ENCODE results near the gene MT1B. TPM values are rescaled to one million over a fixed set of nuclear protein-coding genes. Genes with fewer than 3 reads are reported as not detected.
A peak's percentile ranks its signal among the peaks of the same experiment; 100 is the strongest.

Gene MT1B
- total RNA-seq, 1 donor from 2014 or later = not detected

DNA sequence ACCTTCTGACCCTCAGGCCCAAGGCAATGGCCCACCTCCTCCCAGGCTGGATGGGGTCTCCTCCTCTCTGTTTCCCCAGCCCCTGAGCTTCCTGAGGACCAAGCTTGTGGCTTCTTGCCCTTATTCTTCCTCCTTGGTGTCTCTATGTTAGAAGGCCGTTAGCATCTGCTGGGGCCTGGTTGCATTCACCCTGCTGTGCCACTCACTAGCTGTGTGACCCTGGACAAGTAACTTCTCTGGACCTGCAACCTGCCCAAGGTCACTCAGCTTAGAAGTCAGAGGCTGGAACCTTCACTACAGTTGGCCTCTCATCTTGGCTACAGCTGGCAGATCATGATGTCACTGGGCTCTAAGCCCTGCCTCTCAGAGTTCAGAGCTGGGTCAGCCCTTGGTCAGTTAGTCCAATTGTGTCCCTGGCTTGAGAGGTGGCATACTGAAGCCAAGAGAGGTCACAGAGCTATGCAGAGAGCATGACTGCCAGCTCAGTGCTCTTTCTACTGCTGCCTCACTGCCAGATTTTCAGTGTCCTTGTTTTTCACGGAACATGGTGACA, 40.3 kb upstream of the MT1B start:
- H2AFZ ChIP-seq (ENCODE audit: low read depth, low read length) = no peak overlapping the region
- Mint-ChIP-seq H3K27me3 (ENCODE audit: low read depth, unreplicated experiment) (peaks cover 2% of the 10 kb centered on the region), H3K4me1 (ENCODE audit: low read depth, unreplicated experiment) (peaks cover 34% of the 10 kb centered on the region), H3K4me3 (ENCODE audit: unreplicated experiment) (no peak overlapping the region), H3K36me3 (ENCODE audit: low read depth, unreplicated experiment) (no peaks in the 10 kb centered on the region), H3K9me3 (ENCODE audit: unreplicated experiment) (no peaks in the 10 kb centered on the region), H3K27ac (ENCODE audit: unreplicated experiment) (peak overlapping the region; percentile 69)
- DNase-seq (ENCODE audit: low read depth) (peak; percentile 48), FAIRE-seq (no peak)
- no peaks in the 10 kb centered on the region for H3K9me3 ChIP-seq (ENCODE audit: insufficient read depth, low read depth, low read length)
- H3K4me1 ChIP-seq (ENCODE audit: insufficient read depth, low read length) = peaks cover 68% of the 10 kb centered on the region
- peaks cover 20% of the 10 kb centered on the region for H3K79me2 ChIP-seq (ENCODE audit: insufficient read depth, low read length)
- H4K20me1 ChIP-seq (ENCODE audit: insufficient read depth, low read length) = peaks cover 5% of the 10 kb centered on the region
- H3K4me2 ChIP-seq (ENCODE audit: low read length) = peak overlapping the region; percentile 88
- H3K27ac ChIP-seq (ENCODE audit: low read depth, low read length) = peak overlapping the region; percentile 98
- peak overlapping the region; percentile 92 for H3K9ac ChIP-seq (ENCODE audit: low read length)
- H3K4me3 ChIP-seq (ENCODE audit: insufficient read depth, low read depth, low read length) = no peak overlapping the region
- no peaks in the 10 kb centered on the region for H3K27me3 ChIP-seq (ENCODE audit: insufficient read depth, low read length)
- no peak for TF ChIP-seq EZH2 (IDR thresholded peaks at IDR 0.05; ENCODE audit: insufficient read depth, low read length)
- TF ChIP-seq, protein P1, sequence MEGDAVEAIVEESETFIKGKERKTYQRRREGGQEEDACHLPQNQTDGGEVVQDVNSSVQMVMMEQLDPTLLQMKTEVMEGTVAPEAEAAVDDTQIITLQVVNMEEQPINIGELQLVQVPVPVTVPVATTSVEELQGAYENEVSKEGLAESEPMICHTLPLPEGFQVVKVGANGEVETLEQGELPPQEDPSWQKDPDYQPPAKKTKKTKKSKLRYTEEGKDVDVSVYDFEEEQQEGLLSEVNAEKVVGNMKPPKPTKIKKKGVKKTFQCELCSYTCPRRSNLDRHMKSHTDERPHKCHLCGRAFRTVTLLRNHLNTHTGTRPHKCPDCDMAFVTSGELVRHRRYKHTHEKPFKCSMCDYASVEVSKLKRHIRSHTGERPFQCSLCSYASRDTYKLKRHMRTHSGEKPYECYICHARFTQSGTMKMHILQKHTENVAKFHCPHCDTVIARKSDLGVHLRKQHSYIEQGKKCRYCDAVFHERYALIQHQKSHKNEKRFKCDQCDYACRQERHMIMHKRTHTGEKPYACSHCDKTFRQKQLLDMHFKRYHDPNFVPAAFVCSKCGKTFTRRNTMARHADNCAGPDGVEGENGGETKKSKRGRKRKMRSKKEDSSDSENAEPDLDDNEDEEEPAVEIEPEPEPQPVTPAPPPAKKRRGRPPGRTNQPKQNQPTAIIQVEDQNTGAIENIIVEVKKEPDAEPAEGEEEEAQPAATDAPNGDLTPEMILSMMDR (IDR thresholded peaks at IDR 0.05; ENCODE audit: insufficient read depth, low read depth, low read length) = no peak
- H3K36me3 ChIP-seq (ENCODE audit: insufficient read depth, low read length) = no peaks in the 10 kb centered on the region

DNA sequence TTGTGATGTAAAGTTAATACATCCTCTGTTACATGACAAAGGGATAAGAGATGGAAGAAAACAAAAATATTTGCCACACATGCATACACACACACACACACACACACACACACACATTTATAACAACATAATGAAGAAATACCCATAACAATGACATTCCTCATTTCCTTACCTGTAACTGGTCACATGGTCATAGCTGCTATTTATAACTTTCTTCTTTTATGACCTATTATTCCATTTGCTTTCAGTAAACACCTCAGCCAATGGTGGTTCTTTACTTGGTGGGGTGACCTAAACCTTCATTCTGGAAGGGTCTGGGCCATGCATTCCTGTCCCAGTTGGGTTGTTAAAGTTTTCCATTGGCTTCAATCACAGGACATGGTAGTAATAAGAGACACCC, 38.0 kb upstream of the MT1B start:
- H3K4me1 ChIP-seq (ENCODE audit: insufficient read depth, low read length) = peaks cover 65% of the 10 kb centered on the region
- H3K27ac Mint-ChIP-seq (ENCODE audit: unreplicated experiment) = no peak overlapping the region
- no peak overlapping the region for H3K4me3 Mint-ChIP-seq (ENCODE audit: unreplicated experiment)
- no peaks in the 10 kb centered on the region for H3K36me3 Mint-ChIP-seq (ENCODE audit: low read depth, unreplicated experiment)
- peak overlapping the region; percentile 63 for H3K4me2 ChIP-seq (ENCODE audit: low read length)
- H3K9me3 ChIP-seq (ENCODE audit: insufficient read depth, low read depth, low read length) = no peaks in the 10 kb centered on the region
- no peak overlapping the region for H3K4me3 ChIP-seq (ENCODE audit: insufficient read depth, low read depth, low read length)
- no peaks in the 10 kb centered on the region for H3K9me3 Mint-ChIP-seq (ENCODE audit: unreplicated experiment)
- DNase-seq (ENCODE audit: low read depth) (no peak), FAIRE-seq (no peak)
- no peak for TF ChIP-seq EZH2 (IDR thresholded peaks at IDR 0.05; ENCODE audit: insufficient read depth, low read length)
- TF ChIP-seq, protein P1 (IDR thresholded peaks at IDR 0.05; ENCODE audit: insufficient read depth, low read depth, low read length) = no peak
- H3K27me3 ChIP-seq (ENCODE audit: insufficient read depth, low read length) = no peaks in the 10 kb centered on the region
- H3K27ac ChIP-seq (ENCODE audit: low read depth, low read length) = peak overlapping the region; percentile 63
- peaks cover 2% of the 10 kb centered on the region for H4K20me1 ChIP-seq (ENCODE audit: insufficient read depth, low read length)
- H3K9ac ChIP-seq (ENCODE audit: low read length) = peak overlapping the region; percentile 12
- peaks cover 23% of the 10 kb centered on the region for H3K27me3 Mint-ChIP-seq (ENCODE audit: low read depth, unreplicated experiment)
- H3K79me2 ChIP-seq (ENCODE audit: insufficient read depth, low read length) = peaks cover 17% of the 10 kb centered on the region
- H3K36me3 ChIP-seq (ENCODE audit: insufficient read depth, low read length) = no peaks in the 10 kb centered on the region
- H2AFZ ChIP-seq (ENCODE audit: low read depth, low read length) = no peak overlapping the region
- H3K4me1 Mint-ChIP-seq (ENCODE audit: low read depth, unreplicated experiment) = peaks cover 18% of the 10 kb centered on the region

DNA sequence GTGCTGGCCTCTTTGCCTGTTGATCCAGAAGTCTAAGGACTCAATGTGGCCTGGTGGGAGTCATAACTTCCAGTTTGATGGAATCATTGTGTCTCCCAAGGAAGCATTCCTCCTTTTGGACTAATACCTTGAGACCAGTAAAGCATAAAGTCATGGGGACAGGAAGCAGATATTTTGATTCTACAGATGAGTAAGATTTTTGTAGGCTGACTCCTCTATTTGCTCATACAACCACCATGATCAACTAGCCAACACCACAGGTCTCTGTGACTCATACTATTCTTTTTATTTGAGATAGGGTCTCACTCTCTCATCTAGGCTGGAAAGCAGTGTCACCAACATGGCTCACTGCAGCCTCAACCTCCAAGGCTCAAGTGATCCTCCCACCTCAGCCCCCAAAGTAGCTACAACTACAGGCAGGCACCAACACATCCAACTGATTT, 37.1 kb upstream of the MT1B start:
- H3K27ac ChIP-seq (ENCODE audit: low read depth, low read length) = peak overlapping the region; percentile 66

More for the DNA sequence above, 37.1 kb upstream of the MT1B start:
- Mint-ChIP-seq H3K27me3 (ENCODE audit: low read depth, unreplicated experiment) (peaks cover 31% of the 10 kb centered on the region), H3K4me3 (ENCODE audit: unreplicated experiment) (no peak overlapping the region), H3K4me1 (ENCODE audit: low read depth, unreplicated experiment) (peaks cover 16% of the 10 kb centered on the region), H3K36me3 (ENCODE audit: low read depth, unreplicated experiment) (no peaks in the 10 kb centered on the region), H3K9me3 (ENCODE audit: unreplicated experiment) (no peaks in the 10 kb centered on the region), H3K27ac (ENCODE audit: unreplicated experiment) (no peak overlapping the region)
- Histone ChIP-seq H3K9me3 (ENCODE audit: insufficient read depth, low read depth, low read length) (no peaks in the 10 kb centered on the region), H3K79me2 (ENCODE audit: insufficient read depth, low read length) (peaks cover 8% of the 10 kb centered on the region), H4K20me1 (ENCODE audit: insufficient read depth, low read length) (no peaks in the 10 kb centered on the region), H3K9ac (ENCODE audit: low read length) (peak overlapping the region; percentile 17), H3K4me1 (ENCODE audit: insufficient read depth, low read length) (peaks cover 65% of the 10 kb centered on the region), H3K36me3 (ENCODE audit: insufficient read depth, low read length) (no peaks in the 10 kb centered on the region), H3K4me3 (ENCODE audit: insufficient read depth, low read depth, low read length) (no peak overlapping the region), H3K4me2 (ENCODE audit: low read length) (peak overlapping the region; percentile 63), H2AFZ (ENCODE audit: low read depth, low read length) (no peak overlapping the region), H3K27me3 (ENCODE audit: insufficient read depth, low read length) (no peaks in the 10 kb centered on the region)
- peak; percentile 94 for DNase-seq (ENCODE audit: low read depth)
- no peak for TF ChIP-seq EZH2 (IDR thresholded peaks at IDR 0.05; ENCODE audit: insufficient read depth, low read length)
- TF ChIP-seq, protein P1 (IDR thresholded peaks at IDR 0.05; ENCODE audit: insufficient read depth, low read depth, low read length) = no peak
- FAIRE-seq = peak; percentile 68
